SJCRH30 (cell line): ENCODE measurements around the gene LTB4R2. TPM values are rescaled to one million over a fixed set of nuclear protein-coding genes. Genes with fewer than 3 reads are reported as not detected.

Experiments
- DNase-seq, 2 experiments: peaks; one replicate each; pipeline ENCODE4 v3.0.0-alpha.2; 2015 to 2020
- H3K27ac ChIP-seq: fragments of 250-450 bp; sonication (Bioruptor Pico); 2 replicates; pipeline ENCODE4 v1.5.1; 2020; ENCODE audit warnings: mild to moderate bottlenecking, moderate library complexity
- H3K27me3 ChIP-seq: fragments of 250-450 bp; sonication (Bioruptor Pico); 2 replicates; pipeline ENCODE4 v1.5.1; 2020; ENCODE audit warnings: mild to moderate bottlenecking, moderate library complexity
- H3K36me3 ChIP-seq: fragments of 250-450 bp; sonication (Bioruptor Pico); 2 replicates; pipeline ENCODE4 v1.5.1; 2020; ENCODE audit warnings: mild to moderate bottlenecking, moderate library complexity
- H3K4me1 ChIP-seq: fragments of 250-450 bp; sonication (Bioruptor Pico); 2 replicates; pipeline ENCODE4 v1.5.1; 2020; ENCODE audit warnings: mild to moderate bottlenecking, moderate library complexity
- H3K4me3 ChIP-seq: fragments of 250-450 bp; sonication (Bioruptor Pico); 2 replicates; pipeline ENCODE4 v1.5.1; 2020; ENCODE audit warnings: mild to moderate bottlenecking, moderate library complexity
- H3K9me3 ChIP-seq: fragments of 250-450 bp; sonication (Bioruptor Pico); replicated peaks from 2 replicates; pipeline ENCODE4 v1.5.1; 2020; ENCODE audit warnings: mild to moderate bottlenecking, moderate library complexity
- total RNA-seq: library from RNA; depleted of rRNA; stranded (reverse); fragments of >200 nt; shearing (Covaris generic); gene quantifications from 2 replicates; pipeline ENCODE4 v1.2.3, GENCODE V29; 2014

LTB4R2 gene
- total RNA-seq, 1 experiment from 2014 or later = 5.3 TPM

GRCh38 chr14:24284501-24285035 lies 25.4 kb upstream of the LTB4R2 start:
- no peaks in the 10 kb centered on the region for H3K27me3 ChIP-seq
- no peaks in the 10 kb centered on the region for H3K36me3 ChIP-seq
- no peak overlapping the region for H3K4me3 ChIP-seq
- no peaks in the 10 kb centered on the region for H3K9me3 ChIP-seq
- DNase-seq = no peak
- H3K27ac ChIP-seq = no peak overlapping the region
- H3K4me1 ChIP-seq = no peaks in the 10 kb centered on the region

GRCh38 chr14:24285351-24285750 lies 24.6 kb upstream of the LTB4R2 start:
- DNase-seq = no peak
- Histone ChIP-seq H3K27ac (no peak overlapping the region), H3K4me1 (no peaks in the 10 kb centered on the region), H3K4me3 (no peak overlapping the region), H3K27me3 (no peaks in the 10 kb centered on the region), H3K9me3 (no peaks in the 10 kb centered on the region), H3K36me3 (no peaks in the 10 kb centered on the region)

- Histone ChIP-seq H3K4me3 (no peak overlapping the region), H3K27ac (no peak overlapping the region), H3K27me3 (no peaks in the 10 kb centered on the region), H3K4me1 (no peaks in the 10 kb centered on the region), H3K9me3 (no peaks in the 10 kb centered on the region), H3K36me3 (no peaks in the 10 kb centered on the region)
- DNase-seq = no peak
These were observed 22.9 kb upstream of the LTB4R2 start for GRCh38 chr14:24286996-24287395.

- Histone ChIP-seq H3K9me3 (no peaks in the 10 kb centered on the region), H3K36me3 (no peaks in the 10 kb centered on the region), H3K27ac (no peak overlapping the region), H3K27me3 (no peaks in the 10 kb centered on the region), H3K4me1 (no peaks in the 10 kb centered on the region), H3K4me3 (no peak overlapping the region)
- DNase-seq = no peak
These were observed 20.2 kb upstream of the LTB4R2 start for GRCh38 chr14:24289649-24290280.

GRCh38 chr14:24290746-24291145 lies 19.2 kb upstream of the LTB4R2 start:
- Histone ChIP-seq H3K27me3 (no peaks in the 10 kb centered on the region), H3K4me1 (no peaks in the 10 kb centered on the region), H3K36me3 (no peaks in the 10 kb centered on the region), H3K4me3 (no peak overlapping the region), H3K9me3 (no peaks in the 10 kb centered on the region), H3K27ac (no peak overlapping the region)
- DNase-seq = no peak

- Histone ChIP-seq H3K27ac (no peak overlapping the region), H3K9me3 (no peaks in the 10 kb centered on the region), H3K27me3 (no peaks in the 10 kb centered on the region), H3K4me3 (no peak overlapping the region), H3K36me3 (no peaks in the 10 kb centered on the region), H3K4me1 (no peaks in the 10 kb centered on the region)
- DNase-seq = no peak
These were observed 18.4 kb upstream of the LTB4R2 start for GRCh38 chr14:24291446-24292117.

GRCh38 chr14:24292118-24292807 lies 17.7 kb upstream of the LTB4R2 start:
- H3K9me3 ChIP-seq = no peaks in the 10 kb centered on the region
- no peak overlapping the region for H3K4me3 ChIP-seq
- H3K4me1 ChIP-seq = no peaks in the 10 kb centered on the region
- no peak overlapping the region for H3K27ac ChIP-seq
- H3K27me3 ChIP-seq = no peaks in the 10 kb centered on the region
- H3K36me3 ChIP-seq = no peaks in the 10 kb centered on the region
- DNase-seq = no peak

GRCh38 chr14:24293525-24293924 lies 16.4 kb upstream of the LTB4R2 start:
- Histone ChIP-seq H3K36me3 (no peaks in the 10 kb centered on the region), H3K27me3 (no peaks in the 10 kb centered on the region), H3K9me3 (no peaks in the 10 kb centered on the region), H3K4me1 (no peaks in the 10 kb centered on the region), H3K4me3 (no peak overlapping the region), H3K27ac (no peak overlapping the region)
- DNase-seq = no peak

GRCh38 chr14:24296341-24297157 lies 13.4 kb upstream of the LTB4R2 start:
- Histone ChIP-seq H3K4me3 (no peak overlapping the region), H3K4me1 (no peaks in the 10 kb centered on the region), H3K27ac (no peak overlapping the region), H3K36me3 (no peaks in the 10 kb centered on the region), H3K9me3 (no peaks in the 10 kb centered on the region), H3K27me3 (no peaks in the 10 kb centered on the region)
- peak; percentile 62 to 82 for DNase-seq

GRCh38 chr14:24297190-24297964 lies 12.6 kb upstream of the LTB4R2 start:
- peak in 1 of 2 experiments; percentile 37 for DNase-seq
- Histone ChIP-seq H3K27me3 (no peaks in the 10 kb centered on the region), H3K9me3 (no peaks in the 10 kb centered on the region), H3K4me3 (no peak overlapping the region), H3K27ac (no peak overlapping the region), H3K4me1 (no peaks in the 10 kb centered on the region), H3K36me3 (peaks cover 4% of the 10 kb centered on the region)

GRCh38 chr14:24298892-24299254 lies 11.1 kb upstream of the LTB4R2 start:
- H3K27me3 ChIP-seq = no peaks in the 10 kb centered on the region
- peak overlapping the region; percentile 66 for H3K4me3 ChIP-seq
- H3K9me3 ChIP-seq = no peaks in the 10 kb centered on the region
- peak; percentile 24 to 26 for DNase-seq
- no peak overlapping the region for H3K27ac ChIP-seq
- peaks cover 13% of the 10 kb centered on the region for H3K36me3 ChIP-seq
- H3K4me1 ChIP-seq = no peaks in the 10 kb centered on the region

GRCh38 chr14:24299255-24300191 lies 10.4 kb upstream of the LTB4R2 start, which contains the start of the genes DHRS1 and NOP9:
DHRS1 (minus strand) TSS chr14:24299780; CDS start chr14:24299106, 674 bp downstream.
NOP9 (plus strand) TSS chr14:24299850; CDS start chr14:24299955, 105 bp downstream.
- peak within 1 kb of the TSS; percentile 66 for H3K4me3 ChIP-seq
- peak; percentile 85 to 91 for DNase-seq
- H3K27ac ChIP-seq = peak within 1 kb of the TSS; percentile 64
- no peaks in the 10 kb centered on the region for H3K27me3 ChIP-seq
- H3K36me3 ChIP-seq = peaks cover 18% of the 10 kb centered on the region
- no peaks in the 10 kb centered on the region for H3K4me1 ChIP-seq
- H3K9me3 ChIP-seq = no peaks in the 10 kb centered on the region
